HG02678 (cell line): ENCODE measurements around the gene EXOC4.
"Not testable (repeated sequence)": the region's sequence is repeated elsewhere in the genome, so short reads cannot be mapped to it uniquely, and the experiment has no call there.

Source experiments
- ATAC-seq: cut with Tn5 transposase; IDR thresholded peaks from one replicate; pipeline ENCODE4 v1.9.1; 2021; ENCODE audit warnings: mild to moderate bottlenecking, moderate library complexity; ENCODE audit not compliant: unreplicated experiment

The EXOC4 gene

GRCh38 chr7:134046594-134047128 is 793.8 kb downstream of the EXOC4 start:
- ATAC-seq = no peak

DNA sequence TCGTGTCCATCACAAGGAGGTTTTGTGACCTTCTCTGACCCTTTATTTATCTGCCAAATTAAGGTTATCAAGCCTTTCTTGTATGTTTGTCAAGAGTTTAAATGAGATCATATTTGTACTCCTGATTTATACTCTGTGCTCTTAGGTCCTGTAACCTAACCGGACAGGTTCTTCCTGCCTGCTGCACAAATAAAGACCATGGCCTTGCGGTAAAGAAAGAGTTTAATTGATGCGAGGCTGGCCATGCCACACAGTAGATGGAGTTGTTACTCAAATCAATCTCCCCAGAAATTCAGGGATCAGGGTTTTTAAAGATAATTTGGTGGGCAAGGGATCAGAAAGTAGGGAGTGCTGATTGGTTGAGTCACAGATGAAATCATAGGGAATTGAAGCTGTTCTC is 794.8 kb downstream of the EXOC4 start:
- no peak for ATAC-seq

DNA sequence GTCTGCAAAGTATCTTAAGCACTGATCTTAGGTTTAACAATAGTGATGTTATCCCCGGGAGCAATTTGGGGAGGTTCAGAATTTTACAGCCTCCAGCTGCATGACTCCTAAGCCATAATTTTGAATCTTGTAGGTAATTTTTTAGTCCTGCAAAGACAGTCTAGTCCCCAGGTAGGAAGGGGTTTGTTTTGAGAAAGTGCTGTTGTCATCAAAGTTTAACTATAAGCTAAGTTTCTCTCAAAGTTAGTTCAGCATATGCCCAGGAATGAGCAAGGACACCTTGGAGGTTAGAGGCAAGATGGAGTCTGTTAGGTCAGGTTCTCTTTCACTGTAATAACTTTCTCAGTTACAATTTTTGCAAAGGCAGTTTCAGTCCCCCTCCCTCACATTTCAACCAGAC is 795.3 kb downstream of the EXOC4 start:
- no peak for ATAC-seq

DNA sequence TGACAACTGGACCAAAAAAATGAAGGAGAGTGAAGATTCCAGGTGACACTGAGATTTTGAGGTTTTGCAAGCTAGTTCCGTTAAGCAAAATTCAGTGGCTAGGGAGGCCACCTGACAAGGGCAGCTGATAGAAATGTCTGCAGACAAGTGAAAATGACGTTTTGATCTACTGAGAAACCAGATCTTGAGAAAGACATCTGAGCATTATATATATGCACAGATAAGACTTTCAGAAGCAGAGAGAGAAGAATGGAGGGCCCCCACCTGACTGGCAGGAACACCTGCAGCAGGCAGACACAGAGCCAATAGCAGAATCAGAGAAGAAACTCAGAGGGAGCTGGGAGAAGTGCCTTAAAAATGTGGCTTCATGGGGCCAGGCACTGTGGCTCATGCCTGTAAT is 798.1 kb downstream of the EXOC4 start:
- ATAC-seq = peak; percentile 91

DNA sequence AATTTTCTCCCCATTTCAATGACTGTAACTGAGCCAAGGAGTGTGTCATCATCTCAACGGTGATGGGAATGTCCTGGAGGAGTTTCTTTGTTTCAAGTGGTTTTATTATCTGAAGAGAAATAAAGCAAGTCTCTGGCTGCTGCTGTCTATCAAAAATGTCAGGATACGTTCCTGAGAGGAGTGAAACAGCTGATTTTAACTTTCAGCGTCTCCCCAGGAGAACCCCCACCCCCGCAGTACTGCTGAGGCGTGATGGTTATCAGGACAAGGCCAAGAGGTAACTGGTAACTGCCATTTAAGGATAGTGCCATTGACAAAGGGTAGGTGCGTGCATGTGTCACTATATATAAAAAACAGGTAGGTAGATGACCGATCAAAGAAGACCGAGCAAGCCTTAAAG is 803.9 kb downstream of the EXOC4 start:
- no peak for ATAC-seq

DNA sequence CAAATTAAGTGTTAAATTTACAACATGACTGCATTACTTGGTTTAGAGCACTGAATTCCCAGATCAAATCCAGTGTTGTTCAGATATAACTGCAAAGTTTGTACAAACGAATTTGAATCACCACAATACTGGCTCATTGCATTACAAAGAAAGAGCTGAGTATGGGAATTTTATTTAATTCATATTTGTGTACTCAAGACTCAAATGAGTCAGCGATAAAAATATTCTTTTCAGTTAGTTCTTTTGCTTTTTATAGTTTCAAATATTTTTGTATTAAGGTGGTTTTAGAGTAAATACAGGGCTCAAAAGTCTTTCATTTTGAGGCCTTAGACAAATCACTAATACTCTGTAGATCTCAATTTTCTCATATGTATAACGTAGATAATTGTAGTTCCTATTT is 805.6 kb downstream of the EXOC4 start:
- ATAC-seq = no peak

DNA sequence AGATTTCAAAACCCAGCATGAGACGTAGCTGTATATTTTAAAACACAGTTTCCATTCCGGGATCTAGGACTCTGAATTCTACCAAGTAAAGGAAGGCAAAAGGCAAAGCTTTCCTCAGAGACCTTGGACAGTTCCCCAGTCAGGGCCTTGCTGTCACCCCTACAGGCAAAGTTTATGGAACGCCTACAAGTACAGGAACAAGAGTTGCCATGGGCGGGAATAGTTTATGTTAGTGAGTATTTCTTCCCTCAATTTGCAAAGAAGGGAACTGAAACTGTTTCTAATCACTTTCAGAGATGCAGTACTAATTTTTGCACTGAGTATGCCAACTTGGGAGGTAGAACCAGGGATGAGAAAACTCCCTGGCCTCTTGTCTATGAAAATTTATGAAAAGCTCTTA is 806.1 kb downstream of the EXOC4 start:
- ATAC-seq = no peak

DNA sequence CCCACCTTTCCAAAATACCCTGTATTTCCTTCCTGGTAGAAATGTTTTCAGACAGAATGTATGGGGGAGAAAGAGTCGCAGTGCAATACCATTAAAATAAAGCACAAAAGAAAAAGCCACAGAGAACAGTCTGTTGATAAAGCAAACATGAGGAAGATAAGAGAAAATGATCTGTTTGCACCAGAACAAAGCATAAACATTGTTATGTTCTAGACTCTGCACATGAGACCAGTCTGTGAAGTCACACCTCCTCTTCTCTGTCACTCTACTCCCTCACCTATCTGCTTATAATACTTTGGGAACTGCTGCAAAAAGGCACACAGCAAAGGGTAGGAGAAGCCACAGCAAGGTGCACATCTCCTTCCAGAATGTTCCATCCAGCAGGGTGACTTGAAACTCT is 807.0 kb downstream of the EXOC4 start:
- ATAC-seq = no peak

DNA sequence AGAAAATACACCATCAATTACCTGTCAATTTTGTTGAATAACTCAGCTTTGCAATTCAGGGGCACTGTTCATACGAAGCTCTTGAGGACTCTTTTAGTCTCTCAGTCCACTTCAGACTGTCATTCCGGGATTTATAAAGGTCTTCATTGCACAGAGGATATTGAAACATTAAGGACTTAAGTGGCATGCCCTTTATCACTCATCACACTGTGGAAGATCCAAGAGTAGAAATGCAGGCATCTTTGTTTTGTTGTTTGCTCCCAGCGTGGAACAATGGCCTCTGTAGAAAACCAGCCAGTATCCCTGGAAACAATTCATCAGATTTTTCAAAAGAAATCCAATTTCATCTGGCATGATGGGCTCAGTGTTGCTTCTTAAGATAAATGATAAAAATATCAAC is 808.0 kb downstream of the EXOC4 start:
- no peak for ATAC-seq

GRCh38 chr7:134062460-134062859 is 809.6 kb downstream of the EXOC4 start:
- no peak for ATAC-seq

- no peak for ATAC-seq
Observed at GRCh38 chr7:134065415-134065814, 812.5 kb downstream of the EXOC4 start.

DNA sequence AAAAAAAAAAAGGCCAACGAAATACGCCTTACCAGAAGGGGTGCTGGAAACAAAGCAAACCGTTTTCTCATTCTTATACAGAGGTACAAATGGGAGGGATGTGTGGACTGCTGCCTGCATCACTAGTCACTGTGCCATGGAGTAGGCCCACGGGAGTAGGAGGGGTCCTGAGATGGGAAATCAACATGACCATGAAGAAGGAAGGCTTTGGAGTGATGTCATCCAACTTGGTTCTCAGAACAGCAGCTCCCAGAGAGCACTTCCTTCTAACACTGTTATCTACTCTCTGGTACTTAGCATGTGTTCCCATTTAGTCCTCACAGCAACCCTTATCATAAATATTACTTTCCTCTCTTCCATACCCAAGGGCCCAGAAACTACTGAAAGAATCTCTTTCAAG is 814.3 kb downstream of the EXOC4 start:
- no peak for ATAC-seq

DNA sequence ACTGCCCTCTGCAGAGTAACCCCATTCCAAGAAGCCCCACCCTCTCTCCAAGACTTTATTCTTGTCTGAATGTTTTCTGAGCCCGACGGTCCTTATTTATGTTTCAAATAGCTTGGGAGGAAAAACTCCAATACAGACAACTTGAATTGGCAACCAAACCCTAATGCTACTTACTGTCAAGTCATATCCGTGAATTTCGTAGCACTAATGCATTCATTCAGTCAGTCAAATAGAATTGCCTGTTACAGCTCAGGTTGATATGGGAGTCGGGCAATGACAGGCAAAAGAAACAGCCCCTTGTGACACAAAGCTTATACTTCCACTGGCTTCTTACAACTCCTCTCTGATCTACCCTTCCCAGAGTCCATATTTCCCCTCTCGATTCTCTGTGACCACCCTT is 815.8 kb downstream of the EXOC4 start:
- no peak for ATAC-seq

DNA sequence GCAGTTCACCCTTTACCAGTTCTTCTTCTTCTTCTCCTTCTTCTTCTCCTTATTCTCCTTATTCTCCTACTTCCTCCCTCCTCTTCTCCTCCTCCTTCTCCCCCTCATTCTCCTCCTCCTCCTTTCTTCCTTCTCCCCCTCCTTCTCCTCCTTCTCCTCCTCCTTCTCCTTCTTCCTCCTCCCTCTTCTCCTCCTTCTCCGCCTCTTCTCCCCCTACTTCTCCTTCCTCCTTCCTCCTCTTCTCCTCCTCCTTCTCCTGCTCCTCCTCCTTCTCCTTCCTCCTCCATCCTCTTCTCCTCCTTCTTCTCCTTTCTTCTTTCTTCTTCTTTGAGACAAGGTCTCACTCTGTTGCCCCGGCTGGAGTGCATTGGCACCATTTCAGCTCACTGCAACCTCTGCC is 816.3 kb downstream of the EXOC4 start:
- no peak for ATAC-seq

DNA sequence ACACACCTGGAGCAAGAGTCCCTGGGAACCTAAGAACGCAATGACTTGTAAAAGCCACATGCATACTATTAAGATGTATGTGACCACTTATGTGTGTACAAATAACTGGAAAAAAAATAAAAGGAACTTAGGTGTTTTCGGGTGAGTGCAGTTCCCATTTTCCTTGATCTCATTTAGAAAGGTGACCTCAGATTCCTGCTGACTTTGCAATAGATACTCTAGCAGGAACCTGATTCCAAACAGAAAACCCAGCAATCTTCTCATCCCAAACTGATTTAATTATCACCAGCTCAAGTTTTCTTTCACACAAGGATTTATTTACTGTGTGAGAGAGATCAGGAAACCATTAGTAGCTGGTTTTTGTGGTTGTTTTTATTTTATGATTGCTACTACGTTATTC is 817.8 kb downstream of the EXOC4 start:
- ATAC-seq = no peak

DNA sequence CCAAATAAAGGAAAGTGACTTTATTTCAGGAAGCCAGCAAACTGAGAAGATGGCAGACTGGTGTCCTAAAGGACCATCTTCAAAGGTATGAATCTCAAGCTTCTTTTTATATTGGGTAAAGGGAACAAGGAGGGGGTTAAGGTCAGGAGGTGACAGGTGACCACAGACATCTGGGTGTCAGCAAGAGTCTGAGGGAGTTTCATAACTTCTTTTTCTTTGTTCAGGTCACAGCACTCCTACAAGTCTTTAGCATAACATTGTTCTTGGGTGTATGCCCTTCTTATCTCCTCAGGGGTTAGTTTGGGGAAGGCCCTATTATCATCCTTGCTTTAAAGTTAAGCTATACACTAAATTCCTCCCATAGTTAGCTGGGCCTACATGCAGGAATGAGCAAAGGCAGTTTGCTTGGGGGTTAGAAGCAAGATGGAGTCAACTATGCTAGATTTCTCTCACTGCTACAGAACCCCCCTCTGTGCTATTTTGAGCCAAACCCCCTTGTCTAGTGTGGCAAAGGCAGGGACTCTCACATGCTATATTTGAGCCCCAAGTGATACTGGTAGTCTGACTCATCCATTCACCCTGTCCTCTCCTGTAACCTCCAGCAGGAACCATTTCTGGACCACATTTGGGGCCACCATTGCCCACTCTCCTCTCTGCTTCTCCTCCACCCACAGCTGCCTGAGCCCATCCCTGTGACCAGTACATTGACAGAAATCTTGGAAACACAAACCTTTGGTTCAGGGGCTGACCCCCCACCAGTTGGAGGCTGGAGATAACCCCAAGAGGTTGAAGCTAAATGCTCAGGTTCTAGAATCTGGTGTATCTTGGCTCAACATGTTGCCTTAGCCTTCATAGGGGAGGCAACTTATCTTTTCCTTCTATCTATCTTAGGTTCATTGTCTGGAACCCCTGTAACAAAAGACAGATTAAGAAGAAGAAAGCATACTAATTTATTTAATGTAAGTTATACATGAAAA is 818.8 kb downstream of the EXOC4 start:
- peak; percentile 90 for ATAC-seq

GRCh38 chr7:134073276-134073675 is 820.4 kb downstream of the EXOC4 start:
- ATAC-seq = no peak

DNA sequence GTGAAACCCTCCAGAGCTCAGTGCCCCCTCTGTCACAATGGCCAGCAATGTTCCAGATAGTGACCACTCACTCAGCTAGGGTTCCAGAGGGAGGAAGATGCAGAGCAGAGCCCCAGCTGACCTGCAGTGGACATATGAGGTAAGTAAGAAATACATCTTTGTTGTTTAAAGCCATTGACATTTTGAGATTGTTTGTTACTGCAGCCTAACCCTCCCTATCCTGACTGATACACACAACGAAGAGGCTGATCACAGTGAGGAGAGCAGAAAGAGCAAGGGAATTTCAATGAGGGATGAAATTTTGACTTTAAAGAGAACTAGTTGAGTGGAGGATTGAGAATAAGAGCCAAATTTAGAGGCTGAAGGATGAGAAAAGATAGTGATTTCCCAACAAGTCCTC is 822.9 kb downstream of the EXOC4 start:
- no peak for ATAC-seq

DNA sequence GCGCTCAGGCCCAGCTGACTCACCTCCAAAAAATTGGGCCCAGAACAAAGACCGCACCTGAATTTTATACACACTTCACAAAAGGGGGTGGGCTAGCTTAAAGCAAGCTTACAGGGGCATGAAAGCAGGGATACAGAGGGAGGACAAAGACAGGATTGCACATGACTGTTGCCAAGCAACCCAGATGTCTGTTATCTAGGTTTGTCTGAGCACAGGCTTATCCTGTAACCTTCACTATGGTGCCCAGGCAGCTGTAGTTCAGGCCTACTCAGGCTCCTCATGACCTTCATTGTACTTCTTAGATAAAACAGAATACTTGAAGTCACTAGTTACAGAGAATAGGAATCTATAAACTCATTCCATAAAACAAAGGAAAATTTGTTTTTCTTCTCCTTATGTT is 824.7 kb downstream of the EXOC4 start:
- ATAC-seq = not testable (repeated sequence)

DNA sequence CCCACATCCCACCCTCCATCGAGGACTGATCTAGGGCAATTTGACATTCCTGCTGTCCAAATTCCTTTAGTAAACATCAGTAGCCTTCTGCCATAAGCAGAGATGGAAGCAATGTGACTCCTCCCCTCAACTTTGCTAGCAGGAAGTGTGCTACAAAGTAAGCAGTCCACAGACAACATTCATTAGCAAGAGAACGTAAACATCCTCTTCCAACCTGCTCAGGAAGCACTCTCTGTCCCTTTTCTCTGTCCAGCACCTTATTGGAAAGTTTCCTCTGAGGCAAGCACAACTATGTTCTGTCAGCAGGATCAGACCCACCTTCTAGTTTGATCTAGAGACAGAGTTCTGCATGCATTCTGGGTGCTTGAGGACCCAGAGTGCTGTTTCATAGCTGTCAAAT is 826.1 kb downstream of the EXOC4 start:
- ATAC-seq = no peak

GRCh38 chr7:134081695-134082094 is 828.8 kb downstream of the EXOC4 start:
- no peak for ATAC-seq

DNA sequence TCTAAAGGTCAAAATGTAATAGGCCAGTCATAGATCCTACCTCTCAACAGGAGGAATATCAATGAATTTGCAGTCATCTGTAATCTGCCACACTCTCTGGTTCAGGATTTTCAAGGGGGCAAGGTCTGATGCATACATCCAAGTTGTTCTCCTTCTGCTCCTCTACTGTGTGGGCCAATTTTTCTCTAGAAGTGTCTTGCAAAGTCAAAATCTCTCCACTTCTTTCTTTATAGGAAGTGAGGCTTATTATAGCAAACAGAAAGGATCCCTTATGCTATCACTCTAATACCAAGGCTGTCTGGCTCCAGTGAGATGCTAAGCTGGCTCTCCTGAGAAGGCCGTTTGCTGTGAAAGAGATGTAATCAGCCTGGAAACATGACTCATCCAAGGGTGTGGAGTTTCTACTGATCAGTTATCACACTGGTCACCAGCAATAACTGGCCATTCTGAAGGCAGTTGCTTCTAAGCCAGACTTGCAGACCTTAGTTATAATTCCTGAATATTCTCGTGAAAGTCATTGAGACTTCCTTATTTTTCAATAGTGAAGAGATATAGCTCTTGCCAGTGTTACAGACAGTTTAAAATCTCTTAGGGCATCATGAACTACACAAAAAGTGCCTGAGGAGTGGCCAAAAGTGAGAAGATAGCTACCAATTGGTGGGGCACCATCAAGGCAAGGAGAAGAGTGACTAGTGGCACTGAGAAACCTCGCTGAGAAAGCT is 831.0 kb downstream of the EXOC4 start:
- no peak for ATAC-seq
